Measurements from ENCODE around the gene SCUBE2. TPM values are rescaled to one million over a fixed set of nuclear protein-coding genes. Genes with fewer than 3 reads are reported as not detected.
"Not testable (repeated sequence)": the region's sequence is repeated elsewhere in the genome, so short reads cannot be mapped to it uniquely, and the experiment has no call there.

Gene SCUBE2
- total RNA-seq, 2 donors from 2014 or later, result 6.6 to 40.0 TPM

DNA sequence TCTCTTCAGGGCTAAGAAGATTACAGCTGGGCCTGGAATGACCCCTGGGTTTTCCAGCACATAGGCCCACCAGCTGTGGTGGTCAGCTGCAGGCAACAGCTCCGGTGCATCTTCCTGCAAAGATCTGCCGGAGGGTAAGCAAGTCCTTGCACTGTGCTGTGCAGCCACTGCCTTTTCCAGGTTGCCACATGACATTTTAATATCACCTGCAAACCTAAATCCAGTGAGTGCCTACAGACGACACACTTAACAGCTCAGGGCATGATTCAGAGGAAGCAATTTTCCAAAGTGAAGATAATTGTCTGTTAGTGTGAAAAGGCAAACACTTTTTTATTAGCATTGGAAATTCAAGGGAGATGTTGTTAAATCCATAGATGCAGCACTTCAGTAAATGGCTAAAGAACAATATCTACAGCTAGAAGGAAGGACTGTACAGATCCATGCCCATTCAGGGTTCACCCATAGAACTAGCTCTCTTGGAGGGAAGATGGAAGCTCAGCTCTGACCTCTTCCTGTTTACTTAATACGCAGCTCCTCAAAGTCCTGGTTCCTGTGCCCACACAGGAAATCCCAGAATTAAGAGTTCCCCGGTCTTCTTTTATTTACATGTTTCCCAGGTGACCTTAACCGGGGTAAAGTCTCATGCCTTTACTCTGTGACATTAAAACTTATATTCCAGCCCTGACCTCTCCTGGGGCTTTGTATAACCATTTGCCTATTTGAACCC lies 74.3 kb downstream of the SCUBE2 start:
- Histone ChIP-seq H3K27me3 (no peaks in the 10 kb centered on the region), H3K4me3 (no peak overlapping the region), H3K36me3 (replicated peaks in 1 of 2; ENCODE audit: insufficient read depth in 1 of 2, low read depth in 2 of 2) (no peaks in the 10 kb centered on the region), H3K27ac (peak overlapping the region in 1 of 4 donors; percentile 5), H3K4me1 (peaks cover 5% of the 10 kb centered on the region), H3K9me3 (no peaks in the 10 kb centered on the region)
- DNase-seq (no peak), ATAC-seq (no peak)
- 74 to 78% methylated on average over 5 to 6 of the region's 6 CpGs for WGBS, 2 donors
- TF ChIP-seq, protein P1, sequence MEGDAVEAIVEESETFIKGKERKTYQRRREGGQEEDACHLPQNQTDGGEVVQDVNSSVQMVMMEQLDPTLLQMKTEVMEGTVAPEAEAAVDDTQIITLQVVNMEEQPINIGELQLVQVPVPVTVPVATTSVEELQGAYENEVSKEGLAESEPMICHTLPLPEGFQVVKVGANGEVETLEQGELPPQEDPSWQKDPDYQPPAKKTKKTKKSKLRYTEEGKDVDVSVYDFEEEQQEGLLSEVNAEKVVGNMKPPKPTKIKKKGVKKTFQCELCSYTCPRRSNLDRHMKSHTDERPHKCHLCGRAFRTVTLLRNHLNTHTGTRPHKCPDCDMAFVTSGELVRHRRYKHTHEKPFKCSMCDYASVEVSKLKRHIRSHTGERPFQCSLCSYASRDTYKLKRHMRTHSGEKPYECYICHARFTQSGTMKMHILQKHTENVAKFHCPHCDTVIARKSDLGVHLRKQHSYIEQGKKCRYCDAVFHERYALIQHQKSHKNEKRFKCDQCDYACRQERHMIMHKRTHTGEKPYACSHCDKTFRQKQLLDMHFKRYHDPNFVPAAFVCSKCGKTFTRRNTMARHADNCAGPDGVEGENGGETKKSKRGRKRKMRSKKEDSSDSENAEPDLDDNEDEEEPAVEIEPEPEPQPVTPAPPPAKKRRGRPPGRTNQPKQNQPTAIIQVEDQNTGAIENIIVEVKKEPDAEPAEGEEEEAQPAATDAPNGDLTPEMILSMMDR (IDR thresholded peaks at IDR 0.05), result no peak
- no peak for TF ChIP-seq POLR2A (IDR thresholded peaks at IDR 0.05)
- intact Hi-C loops (cut with DNase I), result loop anchor here (5.0 to 10.0 kb wide), 2 partner anchors 125 to 488 kb away; no protein-coding TSS in a partner anchor

- intact Hi-C loops (cut with DNase I), result loop anchor here (5.0 to 10.0 kb wide), 2 partner anchors 127 to 489 kb away; no protein-coding TSS in a partner anchor
- no peak overlapping the region for H3K27ac ChIP-seq
- H3K27me3 ChIP-seq, result no peaks in the 10 kb centered on the region
- 3% methylated on average over 4 of the region's 4 CpGs for WGBS, 2 donors
- DNase-seq (peak; percentile 70 to 87 (median 82)), ATAC-seq (peak; percentile 76)
- TF ChIP-seq, protein P1 (IDR thresholded peaks at IDR 0.05), result peak; percentile 64 to 86 (median 82)
- TF ChIP-seq POLR2A (IDR thresholded peaks at IDR 0.05), result no peak
- H3K9me3 ChIP-seq, result no peaks in the 10 kb centered on the region
- H3K4me1 ChIP-seq, result peaks cover 5% of the 10 kb centered on the region
- no peaks in the 10 kb centered on the region for H3K36me3 ChIP-seq (replicated peaks in 1 of 2; ENCODE audit: insufficient read depth in 1 of 2, low read depth in 2 of 2)
- no peak overlapping the region for H3K4me3 ChIP-seq
Observed at GRCh38 chr11:9015677-9016076, 75.7 kb downstream of the SCUBE2 start.

DNA sequence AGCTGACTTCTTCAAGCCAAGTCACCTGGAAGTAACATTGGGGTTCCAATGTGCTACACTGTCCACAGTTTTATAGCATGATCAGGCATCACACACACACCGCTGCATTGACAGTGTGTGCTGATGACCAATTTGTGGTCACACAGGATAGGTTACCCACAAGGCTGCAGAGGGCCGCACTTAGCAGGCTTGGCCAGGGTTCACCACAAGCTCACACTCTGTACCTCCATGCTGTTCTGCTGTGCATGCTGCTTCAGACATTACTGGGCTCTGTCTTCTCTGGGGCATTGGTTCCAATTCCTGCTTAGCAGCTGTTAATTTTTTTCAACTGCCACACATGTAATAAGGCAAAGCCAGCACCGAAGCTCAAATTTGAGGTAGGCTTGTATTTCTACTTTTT lies 76.6 kb downstream of the SCUBE2 start:
- no peak for ATAC-seq
- DNase-seq, result no peak
- intact Hi-C loops (cut with DNase I), result loop anchor here (5.0 to 10.0 kb wide), 2 partner anchors 127 to 490 kb away; no protein-coding TSS in a partner anchor
- WGBS, 2 donors, result 85 to 92% methylated on average over 3 of the region's 3 CpGs
- Histone ChIP-seq H3K36me3 (replicated peaks in 1 of 2; ENCODE audit: insufficient read depth in 1 of 2, low read depth in 2 of 2) (no peaks in the 10 kb centered on the region), H3K27ac (no peak overlapping the region), H3K4me1 (peaks cover 5% of the 10 kb centered on the region), H3K9me3 (no peaks in the 10 kb centered on the region), H3K27me3 (no peaks in the 10 kb centered on the region), H3K4me3 (no peak overlapping the region)
- TF ChIP-seq POLR2A (IDR thresholded peaks at IDR 0.05), result no peak
- TF ChIP-seq, protein P1 (IDR thresholded peaks at IDR 0.05), result no peak

GRCh38 chr11:9013373-9013772 lies 78.0 kb downstream of the SCUBE2 start:
- Histone ChIP-seq H3K9me3 (no peaks in the 10 kb centered on the region), H3K4me1 (peaks cover 5% of the 10 kb centered on the region), H3K27me3 (no peaks in the 10 kb centered on the region), H3K27ac (no peak overlapping the region), H3K4me3 (no peak overlapping the region), H3K36me3 (replicated peaks in 1 of 2; ENCODE audit: insufficient read depth in 1 of 2, low read depth in 2 of 2) (no peaks in the 10 kb centered on the region)
- ATAC-seq (no peak), DNase-seq (no peak)
- 83 to 84% methylated on average over 4 of the region's 4 CpGs for WGBS, 2 donors
- no peak for TF ChIP-seq POLR2A (IDR thresholded peaks at IDR 0.05)
- TF ChIP-seq, protein P1 (IDR thresholded peaks at IDR 0.05), result no peak
- intact Hi-C loops (cut with DNase I), result loop anchor here (10.0 kb wide), 1 partner anchor 491 kb away; no protein-coding TSS in a partner anchor

DNA sequence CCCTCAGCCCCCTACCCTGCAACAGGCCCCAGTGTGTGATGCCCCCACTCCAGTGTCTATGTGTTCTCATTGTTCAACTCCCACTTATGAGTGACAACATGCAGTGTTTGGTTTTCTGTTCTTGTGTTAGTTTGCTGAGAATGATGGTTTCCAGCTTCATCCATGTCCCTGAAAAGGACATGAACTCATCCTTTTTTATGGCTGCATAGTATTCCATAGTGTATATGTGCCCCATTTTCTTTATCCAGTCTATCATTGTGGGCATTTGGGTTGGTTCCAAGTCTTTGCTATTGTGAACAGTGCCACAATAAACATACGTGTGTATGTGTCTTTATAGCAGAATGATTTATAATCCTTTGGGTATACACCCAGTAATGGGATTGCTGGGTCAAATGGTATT lies 81.9 kb downstream of the SCUBE2 start:
- intact Hi-C loops (cut with DNase I); H3K4me3 ChIP-seq; ATAC-seq; H3K36me3 ChIP-seq (replicated peaks in 1 of 2; ENCODE audit: insufficient read depth in 1 of 2, low read depth in 2 of 2); H3K4me1 ChIP-seq; H3K27ac ChIP-seq; DNase-seq; H3K27me3 ChIP-seq; H3K9me3 ChIP-seq: not testable (repeated sequence)
- WGBS, 2 donors, result 58 to 76% methylated on average over 1 of the region's 1 CpG

Data from body of pancreas (tissue), 4 donors.